Astrocyte (in vitro differentiated cells and primary cell): ENCODE measurements around the gene C6.

ENCODE experiments used
- CTCF ChIP-seq: IDR thresholded peaks from 2 replicates; pipeline ENCODE4 v1.5.1; 2011; ENCODE audit warnings: low read depth, mild to moderate bottlenecking, inconsistent platforms, low read length, moderate library complexity; ENCODE audit not compliant: insufficient read depth
- EZH2 ChIP-seq: IDR thresholded peaks from 2 replicates; pipeline ENCODE4 v1.6.1; 2012; ENCODE audit warnings: mild to moderate bottlenecking, low read length, inconsistent platforms; ENCODE audit not compliant: insufficient read depth

GRCh38 chr5:41181691-41182564 is 31.4 kb downstream of the C6 start:
- TF ChIP-seq CTCF (no peak), EZH2 (no peak)
